NCI-H2107 treated with DMSO at 0.1 percent for 48 hours (cell line): ENCODE measurements around the gene NCAPD3.
"Not testable (repeated sequence)": the region's sequence is repeated elsewhere in the genome, so short reads cannot be mapped to it uniquely, and the experiment has no call there.

Source experiments
- DNase-seq: peaks from one replicate; lab custom pipeline; 2025; ENCODE audit not compliant: unreplicated experiment; lab: John Stamatoyannopoulos, UW

The NCAPD3 gene, protein sequence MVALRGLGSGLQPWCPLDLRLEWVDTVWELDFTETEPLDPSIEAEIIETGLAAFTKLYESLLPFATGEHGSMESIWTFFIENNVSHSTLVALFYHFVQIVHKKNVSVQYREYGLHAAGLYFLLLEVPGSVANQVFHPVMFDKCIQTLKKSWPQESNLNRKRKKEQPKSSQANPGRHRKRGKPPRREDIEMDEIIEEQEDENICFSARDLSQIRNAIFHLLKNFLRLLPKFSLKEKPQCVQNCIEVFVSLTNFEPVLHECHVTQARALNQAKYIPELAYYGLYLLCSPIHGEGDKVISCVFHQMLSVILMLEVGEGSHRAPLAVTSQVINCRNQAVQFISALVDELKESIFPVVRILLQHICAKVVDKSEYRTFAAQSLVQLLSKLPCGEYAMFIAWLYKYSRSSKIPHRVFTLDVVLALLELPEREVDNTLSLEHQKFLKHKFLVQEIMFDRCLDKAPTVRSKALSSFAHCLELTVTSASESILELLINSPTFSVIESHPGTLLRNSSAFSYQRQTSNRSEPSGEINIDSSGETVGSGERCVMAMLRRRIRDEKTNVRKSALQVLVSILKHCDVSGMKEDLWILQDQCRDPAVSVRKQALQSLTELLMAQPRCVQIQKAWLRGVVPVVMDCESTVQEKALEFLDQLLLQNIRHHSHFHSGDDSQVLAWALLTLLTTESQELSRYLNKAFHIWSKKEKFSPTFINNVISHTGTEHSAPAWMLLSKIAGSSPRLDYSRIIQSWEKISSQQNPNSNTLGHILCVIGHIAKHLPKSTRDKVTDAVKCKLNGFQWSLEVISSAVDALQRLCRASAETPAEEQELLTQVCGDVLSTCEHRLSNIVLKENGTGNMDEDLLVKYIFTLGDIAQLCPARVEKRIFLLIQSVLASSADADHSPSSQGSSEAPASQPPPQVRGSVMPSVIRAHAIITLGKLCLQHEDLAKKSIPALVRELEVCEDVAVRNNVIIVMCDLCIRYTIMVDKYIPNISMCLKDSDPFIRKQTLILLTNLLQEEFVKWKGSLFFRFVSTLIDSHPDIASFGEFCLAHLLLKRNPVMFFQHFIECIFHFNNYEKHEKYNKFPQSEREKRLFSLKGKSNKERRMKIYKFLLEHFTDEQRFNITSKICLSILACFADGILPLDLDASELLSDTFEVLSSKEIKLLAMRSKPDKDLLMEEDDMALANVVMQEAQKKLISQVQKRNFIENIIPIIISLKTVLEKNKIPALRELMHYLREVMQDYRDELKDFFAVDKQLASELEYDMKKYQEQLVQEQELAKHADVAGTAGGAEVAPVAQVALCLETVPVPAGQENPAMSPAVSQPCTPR (N-terminal part only)

DNA sequence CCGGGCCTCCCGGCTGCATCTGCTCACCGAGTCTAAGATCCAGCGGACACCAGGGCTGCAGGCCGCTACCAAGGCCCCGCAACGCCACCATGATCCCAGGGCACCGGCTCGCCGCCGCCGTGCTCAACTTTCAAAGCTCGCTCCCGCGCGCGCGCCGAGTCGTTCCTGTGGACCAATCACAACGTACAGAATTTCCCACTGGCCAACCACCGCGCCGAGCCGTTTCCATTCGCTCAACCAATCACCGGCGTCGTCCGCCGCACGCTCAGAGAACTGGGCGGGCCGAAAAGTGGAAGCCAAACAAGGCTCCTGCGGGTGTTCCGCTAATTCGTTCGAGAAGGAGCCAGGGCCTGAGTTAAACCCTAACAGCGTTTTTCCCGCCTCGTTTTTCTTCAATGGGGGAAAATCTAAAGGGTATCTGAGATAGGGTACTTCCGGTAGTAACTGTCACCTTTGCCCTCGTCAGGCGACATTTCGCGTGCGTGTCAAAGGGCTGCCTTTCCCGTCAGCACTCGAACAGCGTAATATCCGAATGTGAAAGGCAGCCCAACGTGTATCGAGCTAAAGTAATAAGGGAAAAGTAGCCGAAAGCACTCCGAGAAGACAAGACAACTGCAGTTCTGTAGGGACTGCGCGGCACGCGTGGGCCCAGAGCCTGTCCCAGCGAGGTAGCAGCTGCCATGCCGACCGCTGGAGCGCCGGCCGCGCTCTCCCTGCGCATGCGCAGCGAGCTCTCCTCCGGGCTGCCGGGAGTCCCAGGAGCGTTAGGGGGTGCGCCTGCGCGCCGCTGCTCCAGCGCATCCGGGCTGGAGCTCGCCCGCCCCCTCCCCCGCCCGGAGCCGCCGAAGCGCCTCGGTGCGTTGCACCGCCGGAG, at the start of gene NCAPD3, which contains the start of gene VPS26B:
NCAPD3 (minus strand) TSS at position 132 of the 874 bp plus-strand sequence; CDS start at position 91, 41 bp downstream.
VPS26B (plus strand) TSS at position 836 of the 874 bp plus-strand sequence. CDS start 452 bp downstream, outside the sequence.
- peak; percentile 96 for DNase-seq

DNA sequence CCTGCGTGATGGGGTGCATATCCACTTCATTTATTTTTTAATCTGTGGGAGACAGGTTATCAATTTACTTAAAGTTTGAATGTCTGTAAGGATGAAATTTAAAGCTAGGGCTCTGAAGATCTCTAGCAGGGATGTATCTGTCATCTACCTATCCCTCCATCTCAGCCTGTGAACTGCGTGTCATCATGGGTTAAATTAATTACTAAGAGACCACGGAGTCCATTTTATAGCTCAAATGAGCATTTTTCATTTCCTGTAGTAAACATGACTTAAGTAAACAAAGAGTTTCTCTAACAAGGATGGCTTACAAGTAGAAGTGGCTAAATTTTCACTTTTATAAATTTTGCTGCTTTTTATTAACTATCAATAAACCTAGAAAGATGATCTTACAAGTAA, 49.5 kb upstream of the NCAPD3 start:
- no peak for DNase-seq

DNA sequence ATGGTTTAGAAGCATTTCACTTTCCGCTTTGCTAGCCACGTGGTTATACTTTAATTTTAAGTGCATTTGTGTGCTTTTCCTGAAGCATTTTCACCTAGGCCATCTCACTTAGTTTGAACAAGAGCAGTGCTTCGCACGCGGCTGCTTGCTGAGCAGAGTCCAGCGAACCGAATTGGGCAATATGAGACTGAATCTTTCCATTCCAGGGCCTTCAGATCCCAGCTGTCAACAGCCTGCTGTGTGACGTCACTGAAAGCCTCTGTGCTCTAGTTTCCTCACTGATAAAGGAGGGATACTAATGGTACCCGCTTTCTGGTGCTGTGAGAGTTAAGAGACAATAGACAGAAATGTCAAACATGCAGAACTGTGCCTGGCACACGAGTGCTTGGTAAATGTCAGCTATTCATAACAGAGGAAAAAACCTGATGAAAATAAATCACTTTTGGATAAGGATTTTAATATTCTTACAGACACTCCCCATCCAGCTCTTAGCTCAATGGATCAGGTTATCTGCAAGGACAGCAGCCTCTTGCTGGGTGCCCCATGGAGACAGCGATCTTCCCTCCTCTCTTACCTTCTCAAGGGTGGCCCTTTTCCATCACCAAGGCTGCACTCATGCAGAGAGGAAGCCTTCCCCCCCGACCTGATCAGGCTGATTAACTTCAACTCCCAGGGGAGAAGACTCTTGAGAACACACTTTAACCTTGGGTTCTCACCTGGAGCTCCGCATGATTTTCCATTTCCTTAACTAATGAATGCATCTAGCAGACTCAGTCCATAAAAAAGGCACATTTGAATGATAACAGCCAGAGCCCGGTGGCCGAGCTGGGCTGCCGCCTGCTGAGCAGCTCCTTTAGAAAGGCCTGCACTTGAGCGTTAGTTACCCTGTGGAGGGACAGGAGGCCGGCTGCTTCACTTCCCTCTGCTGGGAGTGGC, 48.9 kb upstream of the NCAPD3 start:
- DNase-seq, result peak; percentile 82

DNA sequence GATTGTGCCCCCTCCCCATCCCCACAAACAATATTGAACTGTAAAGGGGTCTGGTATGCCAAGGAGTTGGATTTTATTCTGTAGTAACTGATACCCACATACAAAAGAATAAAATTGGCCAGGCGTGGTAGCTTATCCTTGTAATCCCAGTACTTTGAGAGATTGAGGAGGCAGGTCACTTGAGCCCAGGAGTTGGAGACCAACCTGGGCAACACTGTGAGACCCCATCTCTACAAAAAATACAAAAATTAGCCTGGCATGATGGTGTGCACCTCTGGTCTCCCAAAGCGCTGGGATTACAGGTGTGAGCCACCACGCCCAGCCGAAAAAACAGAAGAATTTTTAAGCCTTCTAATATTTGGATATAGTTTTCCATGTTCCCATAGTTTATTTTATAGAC, 48.2 kb upstream of the NCAPD3 start:
- DNase-seq, result no peak

DNA sequence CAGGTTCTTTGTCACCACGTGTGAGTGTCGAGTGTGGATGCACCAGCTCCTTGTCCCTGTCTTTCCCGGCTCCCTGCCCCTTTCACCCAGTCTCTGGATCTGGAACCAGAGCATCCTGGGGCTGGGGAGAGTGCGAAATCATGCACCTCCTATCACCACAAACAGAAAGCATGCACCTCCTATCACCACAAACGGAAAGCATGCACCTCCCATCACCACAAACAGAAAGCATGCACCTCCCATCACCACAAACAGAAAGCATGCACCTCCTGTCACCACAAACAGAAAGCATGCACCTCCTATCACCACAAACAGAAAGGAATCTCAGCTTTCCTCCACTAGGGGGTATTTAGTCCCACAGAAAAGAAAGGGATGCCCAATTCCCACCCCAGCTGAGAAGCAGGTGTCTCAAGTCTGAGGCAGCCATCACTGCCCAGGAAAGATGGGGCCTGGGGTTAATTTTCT, 46.5 kb upstream of the NCAPD3 start:
- peak; percentile 69 for DNase-seq

DNA sequence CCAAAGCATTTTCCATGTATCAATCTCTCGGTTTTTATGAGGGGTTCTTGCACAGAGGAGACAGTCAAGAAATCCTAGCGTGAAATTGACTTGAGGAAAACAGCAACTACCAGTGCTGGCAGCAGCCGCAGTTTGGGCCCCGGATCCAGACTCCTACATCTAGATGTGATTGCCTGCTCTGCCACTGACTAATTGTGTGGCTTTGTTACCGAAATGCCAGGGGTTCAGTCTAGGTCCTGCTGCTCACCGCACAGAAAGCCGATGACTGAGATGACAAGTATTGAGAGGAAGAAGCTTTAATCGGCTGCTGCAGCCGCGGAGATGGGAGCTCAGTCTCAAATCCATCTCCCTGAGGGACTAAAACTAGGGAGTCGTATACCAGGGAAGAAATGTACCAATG, 44.2 kb upstream of the NCAPD3 start:
- DNase-seq, result no peak

DNA sequence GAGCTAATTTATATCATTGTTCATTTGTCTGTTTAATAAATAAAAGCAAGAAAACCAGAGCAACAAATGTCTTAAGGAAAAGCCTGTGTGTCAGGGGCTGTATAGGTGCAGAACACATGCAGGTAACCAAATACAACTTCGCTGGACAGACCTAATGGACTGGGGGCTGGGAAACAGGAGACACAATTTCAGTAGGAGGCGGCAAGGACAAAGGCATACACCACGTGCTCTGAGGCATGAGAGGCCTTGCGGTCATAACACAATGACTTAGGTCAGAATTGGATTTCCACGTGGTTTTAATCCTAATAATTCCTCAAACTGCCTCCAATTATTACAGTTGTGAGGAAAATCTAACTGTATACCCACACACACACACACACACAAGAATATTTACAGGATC, 43.7 kb upstream of the NCAPD3 start:
- peak; percentile 78 for DNase-seq

DNA sequence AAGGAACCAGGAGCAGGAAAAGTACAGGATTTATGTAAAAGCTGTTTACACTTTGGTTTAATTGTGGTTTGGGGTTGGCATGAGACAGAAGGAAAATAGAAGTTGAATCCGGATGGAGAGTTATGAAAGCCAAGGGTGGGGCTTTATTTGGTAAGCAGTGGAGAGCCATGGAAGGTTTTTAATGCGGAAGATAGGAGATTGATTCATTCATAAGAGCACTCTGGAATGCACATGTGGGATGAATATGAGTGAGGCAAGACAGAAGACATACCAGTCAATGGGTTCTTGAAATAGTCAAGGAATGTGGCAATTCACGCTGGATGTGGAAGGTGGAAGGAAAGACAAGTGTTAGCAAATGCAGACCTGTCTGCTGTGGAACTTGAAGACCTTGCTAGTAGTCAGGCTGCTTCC, 43.1 kb upstream of the NCAPD3 start:
- no peak for DNase-seq

DNA sequence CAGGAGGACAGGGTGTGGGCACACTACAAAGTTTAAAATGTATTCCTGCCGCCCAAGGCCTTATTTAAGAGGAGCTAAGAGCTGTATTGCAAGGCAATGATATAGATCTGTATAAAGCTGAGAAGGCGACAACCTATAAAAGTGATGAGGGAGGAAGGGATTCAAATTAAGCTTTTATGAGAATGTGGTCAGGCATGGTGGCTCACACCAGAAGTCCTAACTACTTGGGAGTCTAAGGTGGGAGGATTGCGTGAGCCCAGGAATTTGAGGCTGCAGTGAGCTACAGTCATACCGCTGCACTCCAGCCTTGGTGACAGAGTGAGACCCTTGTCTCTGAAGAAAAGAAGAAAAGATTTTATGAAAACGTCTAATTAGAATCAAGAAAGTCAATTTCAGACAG, 42.7 kb upstream of the NCAPD3 start:
- DNase-seq, result no peak

DNA sequence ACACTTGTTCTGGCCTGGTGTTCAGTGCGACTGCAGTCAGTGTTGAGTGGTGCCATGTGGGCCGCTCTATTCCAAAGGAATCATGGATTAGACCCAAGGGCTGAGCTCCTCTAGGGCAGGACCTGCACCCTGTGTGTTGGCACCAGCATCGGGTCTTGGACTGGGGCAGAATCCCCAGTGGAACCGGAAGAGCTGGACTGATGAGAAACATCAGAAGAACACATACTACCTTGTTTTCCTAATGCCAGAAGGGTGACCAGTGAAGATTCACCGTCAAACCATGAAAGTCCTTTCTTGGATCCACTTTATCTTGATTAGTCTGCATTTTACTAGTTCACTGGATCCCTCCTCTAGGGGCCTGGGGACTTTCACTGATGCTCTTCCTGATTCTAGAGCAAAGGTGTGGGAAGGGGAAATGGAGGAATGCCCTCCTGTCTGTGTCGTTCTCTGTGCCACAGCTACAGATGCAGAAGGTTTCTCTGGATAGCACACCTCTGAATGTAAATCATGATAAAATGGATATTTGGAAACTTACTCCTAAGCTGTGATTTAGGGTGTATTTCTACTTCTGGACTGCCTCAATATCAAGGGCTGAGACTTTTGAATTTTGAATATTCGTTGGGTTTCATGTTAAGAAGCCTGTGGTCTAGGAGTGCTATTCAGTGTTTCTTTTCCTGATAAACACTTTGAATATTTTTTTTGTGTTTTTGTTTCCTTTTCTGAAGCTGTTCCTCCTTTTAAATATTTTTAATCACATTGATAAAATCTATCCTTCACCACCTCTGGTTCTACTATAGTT, 41.4 kb upstream of the NCAPD3 start:
- DNase-seq, result no peak

DNA sequence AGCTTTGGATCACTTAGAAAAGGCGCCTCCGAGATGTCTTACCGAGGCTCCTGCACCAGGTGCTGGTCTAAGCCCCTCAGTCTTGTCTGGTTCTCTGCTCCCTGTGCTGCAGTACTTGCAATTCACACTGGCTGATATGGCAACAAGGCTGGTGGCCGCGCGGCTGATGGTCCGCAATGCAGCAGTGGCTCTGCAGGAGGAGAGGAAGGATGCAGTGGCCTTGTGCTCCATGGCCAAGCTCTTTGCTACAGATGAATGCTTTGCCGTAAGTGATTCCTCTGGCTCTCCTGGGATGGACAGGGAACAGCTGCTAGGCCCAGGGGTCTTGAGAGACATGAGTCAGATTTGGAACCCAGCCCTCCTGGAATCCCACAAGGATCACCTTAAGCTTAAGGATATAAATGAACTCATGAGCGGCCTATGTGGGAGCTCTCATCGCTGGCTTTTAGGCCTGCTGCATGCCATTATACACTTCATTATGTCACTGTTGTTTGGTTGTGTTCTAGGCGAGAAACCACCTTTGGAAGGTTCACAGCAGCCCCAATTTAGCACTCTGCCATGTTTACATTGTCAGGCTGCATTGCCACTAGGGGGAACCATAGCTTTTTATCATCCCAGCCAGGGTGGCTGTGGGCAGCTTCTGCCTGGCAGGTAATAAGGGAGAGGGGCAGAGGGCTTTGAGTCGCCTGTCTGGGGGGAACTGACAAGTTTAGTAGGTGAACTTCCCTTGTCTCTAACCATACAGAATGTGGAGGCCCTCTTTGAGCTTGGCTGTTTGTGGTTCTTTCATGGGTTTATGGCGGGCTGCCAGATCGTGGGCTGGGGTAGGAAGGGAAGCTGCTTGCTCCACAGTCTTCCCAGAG, 38.1 kb upstream of the NCAPD3 start:
- peak; percentile 24 for DNase-seq

DNA sequence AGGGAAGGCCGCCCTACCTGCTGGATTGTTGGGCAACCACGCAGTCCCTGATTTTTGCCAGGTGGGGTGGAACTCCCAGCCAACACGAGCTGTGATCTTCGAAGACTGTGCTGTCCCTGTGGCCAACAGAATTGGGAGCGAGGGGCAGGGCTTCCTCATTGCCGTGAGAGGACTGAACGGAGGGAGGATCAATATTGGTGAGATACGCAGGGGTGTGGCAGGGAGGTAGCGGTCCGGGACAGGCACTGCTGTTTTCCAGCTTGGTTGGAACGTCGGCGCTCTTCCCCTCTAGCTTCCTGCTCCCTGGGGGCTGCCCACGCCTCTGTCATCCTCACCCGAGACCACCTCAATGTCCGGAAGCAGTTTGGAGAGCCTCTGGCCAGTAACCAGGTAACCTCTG, 37.2 kb upstream of the NCAPD3 start:
- DNase-seq, result no peak

DNA sequence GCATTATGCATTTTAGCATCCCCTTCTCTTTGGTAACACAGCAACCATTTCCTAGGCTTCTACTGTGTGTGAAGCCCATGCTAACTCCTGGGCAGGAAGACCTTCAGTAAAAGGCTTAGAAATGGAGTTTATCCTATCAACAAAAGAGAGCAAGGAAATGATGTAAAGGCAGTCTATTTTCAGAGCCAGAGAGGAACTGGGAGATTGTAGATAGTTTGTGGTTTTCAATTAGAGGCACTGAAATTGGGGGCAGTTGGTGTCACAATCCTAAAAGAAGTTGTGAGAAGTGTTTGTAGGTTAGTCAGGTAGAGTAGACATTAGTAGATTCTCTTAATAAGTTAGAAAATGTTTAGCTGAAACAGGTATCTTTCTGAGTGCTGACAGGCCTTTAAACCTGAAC, 36.7 kb upstream of the NCAPD3 start:
- DNase-seq, result no peak

DNA sequence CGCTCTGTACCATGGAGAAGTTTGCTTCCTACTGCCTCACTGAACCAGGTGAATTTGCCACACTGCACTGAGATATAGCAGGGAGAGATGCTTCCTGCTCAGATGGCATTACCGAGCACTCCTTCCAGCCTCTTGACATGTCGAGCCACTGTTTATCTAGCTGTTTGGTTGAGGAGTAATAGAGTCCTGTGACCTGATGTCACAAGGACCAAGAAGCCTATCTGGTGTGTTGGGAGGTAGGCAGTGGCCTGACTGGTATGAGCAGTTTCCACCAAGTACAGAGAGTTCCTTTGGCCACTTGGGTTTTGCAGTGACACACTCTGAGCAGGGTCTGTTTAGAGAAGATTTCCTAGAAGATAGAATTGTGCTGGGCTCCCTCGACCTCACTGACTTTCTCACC, 34.8 kb upstream of the NCAPD3 start:
- DNase-seq, result no peak

DNA sequence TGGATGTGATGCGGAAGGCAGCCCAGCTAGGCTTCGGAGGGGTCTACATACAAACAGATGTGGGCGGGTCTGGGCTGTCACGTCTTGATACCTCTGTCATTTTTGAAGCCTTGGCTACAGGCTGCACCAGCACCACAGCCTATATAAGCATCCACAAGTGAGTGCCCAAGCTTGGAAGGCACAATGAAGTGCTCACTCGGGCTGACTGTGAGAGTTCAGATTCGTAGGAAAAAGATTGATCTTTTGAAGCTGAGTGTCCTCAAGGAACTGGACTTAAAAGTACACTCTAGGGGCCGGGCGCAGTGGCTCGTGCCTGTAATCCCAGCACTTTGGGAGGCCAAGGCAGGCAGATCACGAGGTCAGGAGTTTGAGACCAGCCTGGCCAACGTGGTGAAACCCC, 33.3 kb upstream of the NCAPD3 start:
- DNase-seq, result no peak

DNA sequence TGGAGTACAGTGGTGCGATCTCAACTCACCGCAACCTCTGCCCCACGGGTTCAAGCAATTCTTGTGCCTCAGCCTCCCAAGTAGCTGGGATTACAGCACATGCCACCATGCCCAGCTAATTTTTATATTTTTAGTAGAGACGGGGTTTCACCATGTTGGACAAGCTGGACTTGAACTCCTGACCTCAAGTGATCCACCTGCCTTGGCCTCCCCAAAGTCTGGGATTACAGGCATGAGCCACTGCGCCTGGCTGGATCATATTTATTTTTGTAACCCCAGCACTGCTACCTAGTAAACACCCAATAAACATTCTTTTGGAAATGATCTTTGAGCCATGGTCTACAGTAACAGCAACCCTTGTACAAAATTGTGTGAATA, 31.4 kb upstream of the NCAPD3 start:
- DNase-seq, result not testable (repeated sequence)
